Measurements from ENCODE around the gene MGAT4A. TPM values are rescaled to one million over a fixed set of nuclear protein-coding genes. Genes with fewer than 3 reads are reported as not detected.

The MGAT4A gene
- total and polyA plus RNA-seq, 8 donors, result 14.1 to 72.1 (median 56.7) TPM

- Histone ChIP-seq H3K4me1 (peaks cover 3 to 20% (median 8%) of the 10 kb centered on the region in 3 donors), H3K36me3 (no peaks in the 10 kb centered on the region), H3K9me3 (no peaks in the 10 kb centered on the region), H3K27ac (peak overlapping the region in 1 of 4 donors; percentile 65), H3K27me3 (no peaks in the 10 kb centered on the region), H3K4me3 (no peak overlapping the region)
- intact Hi-C loops (cut with DNase I), result no loop called here
- DNase-seq (no peak), ATAC-seq (no peak), FAIRE-seq (no peak)
- TF ChIP-seq CTCF (IDR thresholded peaks at IDR 0.05), result no peak
- WGBS, 2 donors, result 93 to 94% methylated on average over 2 of the region's 2 CpGs
These were observed 5.5 kb upstream of the MGAT4A start for GRCh38 chr2:98736464-98736889.

GRCh38 chr2:98734823-98735260 lies 3.9 kb upstream of the MGAT4A start:
- H3K27me3 ChIP-seq, result no peaks in the 10 kb centered on the region
- peaks cover 3 to 20% (median 8%) of the 10 kb centered on the region in 3 donors for H3K4me1 ChIP-seq
- TF ChIP-seq CTCF (IDR thresholded peaks at IDR 0.05), result no peak
- H3K36me3 ChIP-seq, result no peaks in the 10 kb centered on the region
- DNase-seq (no peak), ATAC-seq (no peak), FAIRE-seq (no peak)
- H3K27ac ChIP-seq, result peak overlapping the region in 2 of 4 donors; percentile 10 to 26
- 69 to 75% methylated on average over 2 of the region's 2 CpGs for WGBS, 2 donors
- intact Hi-C loops (cut with DNase I), result no loop called here
- H3K4me3 ChIP-seq, result no peak overlapping the region
- H3K9me3 ChIP-seq, result no peaks in the 10 kb centered on the region

- Histone ChIP-seq H3K9me3 (no peaks in the 10 kb centered on the region), H3K4me3 (no peak overlapping the region), H3K27me3 (no peaks in the 10 kb centered on the region), H3K27ac (peak overlapping the region in 1 of 4 donors; percentile 10), H3K36me3 (no peaks in the 10 kb centered on the region), H3K4me1 (peaks cover 3 to 19% (median 8%) of the 10 kb centered on the region in 3 donors)
- TF ChIP-seq CTCF (IDR thresholded peaks at IDR 0.05), result no peak
- WGBS, 2 donors, result 79 to 81% methylated on average over 3 of the region's 3 CpGs
- ATAC-seq, result no peak
- no peak for DNase-seq
- FAIRE-seq, result no peak
- intact Hi-C loops (cut with DNase I), result no loop called here
These were observed 3.2 kb upstream of the MGAT4A start for GRCh38 chr2:98734162-98734561.

GRCh38 chr2:98732430-98733051 lies 1.6 kb upstream of the MGAT4A start:
- H3K27ac ChIP-seq, result peak overlapping the region in 3 of 4 donors; percentile 86 to 95 (median 93)
- FAIRE-seq (no peak), DNase-seq (no peak), ATAC-seq (no peak)
- no peaks in the 10 kb centered on the region for H3K27me3 ChIP-seq
- no peak for TF ChIP-seq CTCF (IDR thresholded peaks at IDR 0.05)
- H3K36me3 ChIP-seq, result no peaks in the 10 kb centered on the region
- H3K9me3 ChIP-seq, result no peaks in the 10 kb centered on the region
- H3K4me3 ChIP-seq, result peak overlapping the region in 3 of 4 donors; percentile 79 to 86 (median 83)
- peaks cover 3 to 25% (median 15%) of the 10 kb centered on the region in 3 donors for H3K4me1 ChIP-seq
- intact Hi-C loops (cut with DNase I), result no loop called here
- WGBS, 2 donors, result 38 to 43% methylated on average over 8 of the region's 8 CpGs

GRCh38 chr2:98731894-98732349 lies 990 bp upstream of the MGAT4A start:
- whole genome bisulfite sequencing, 2 donors, result 7 to 15% methylated on average over 6 of the region's 6 CpGs
- peak overlapping the region; percentile 86 to 95 (median 92) for H3K27ac ChIP-seq
- intact Hi-C loops (cut with DNase I), result no loop called here
- H3K4me1 ChIP-seq, result peaks cover 6 to 31% (median 20%) of the 10 kb centered on the region in 3 donors
- DNase-seq, result no peak
- no peaks in the 10 kb centered on the region for H3K36me3 ChIP-seq
- FAIRE-seq, result no peak
- no peak for TF ChIP-seq CTCF (IDR thresholded peaks at IDR 0.05)
- H3K4me3 ChIP-seq, result peak overlapping the region; percentile 79 to 86 (median 81)
- no peaks in the 10 kb centered on the region for H3K27me3 ChIP-seq
- no peak for ATAC-seq
- no peaks in the 10 kb centered on the region for H3K9me3 ChIP-seq
